NCI-H2171 treated with DMSO at 0.1 percent for 48 hours (cell line): ENCODE results near the gene CXCL17.
"Not testable (repeated sequence)": the region's sequence is repeated elsewhere in the genome, so short reads cannot be mapped to it uniquely, and the experiment has no call there.

Experiments
- DNase-seq: peaks from one replicate; lab custom pipeline; 2025; lab: John Stamatoyannopoulos, UW

The CXCL17 gene, protein sequence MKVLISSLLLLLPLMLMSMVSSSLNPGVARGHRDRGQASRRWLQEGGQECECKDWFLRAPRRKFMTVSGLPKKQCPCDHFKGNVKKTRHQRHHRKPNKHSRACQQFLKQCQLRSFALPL

GRCh38 chr19:42442833-42443232, at the start of gene CXCL17:
Gene CXCL17 (minus strand): TSS chr19:42442946. CDS start chr19:42442832, 114 bp downstream.
- no peak for DNase-seq

DNA sequence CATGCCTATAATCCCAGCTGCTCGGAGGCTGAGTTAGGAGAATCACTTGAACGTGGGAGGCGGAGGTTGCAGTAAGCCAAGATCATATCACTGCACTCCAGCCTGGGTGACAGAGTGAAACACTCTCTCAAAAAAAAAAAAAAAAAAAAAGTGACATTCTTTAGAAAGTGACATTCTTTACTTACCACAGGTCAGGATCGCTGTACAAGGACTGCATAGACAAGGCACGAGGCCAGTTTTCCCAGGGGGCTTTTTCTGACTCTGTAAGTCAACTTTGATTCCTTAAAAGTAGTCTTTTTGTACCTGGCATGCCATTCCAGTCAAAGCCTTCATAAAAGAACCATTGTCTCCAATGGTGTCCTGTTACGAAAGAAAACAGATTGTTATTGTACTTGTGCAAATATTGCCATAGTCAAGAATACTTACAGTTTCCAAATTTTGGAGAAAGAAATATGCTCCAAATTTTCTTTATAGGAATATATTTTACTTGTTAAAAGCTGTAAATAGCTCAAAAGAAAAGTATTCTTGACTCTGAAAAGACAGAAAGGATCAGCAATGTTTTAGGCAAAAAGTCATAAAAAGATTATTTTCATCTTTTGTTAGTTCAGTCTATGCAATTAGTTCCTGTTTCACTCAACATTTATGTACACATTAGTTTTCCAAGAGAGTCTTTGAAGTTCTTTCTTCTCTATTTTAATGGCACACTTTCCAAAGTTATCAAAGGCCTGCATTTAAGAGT, 46.2 kb upstream of the CXCL17 start:
- no peak for DNase-seq

DNA sequence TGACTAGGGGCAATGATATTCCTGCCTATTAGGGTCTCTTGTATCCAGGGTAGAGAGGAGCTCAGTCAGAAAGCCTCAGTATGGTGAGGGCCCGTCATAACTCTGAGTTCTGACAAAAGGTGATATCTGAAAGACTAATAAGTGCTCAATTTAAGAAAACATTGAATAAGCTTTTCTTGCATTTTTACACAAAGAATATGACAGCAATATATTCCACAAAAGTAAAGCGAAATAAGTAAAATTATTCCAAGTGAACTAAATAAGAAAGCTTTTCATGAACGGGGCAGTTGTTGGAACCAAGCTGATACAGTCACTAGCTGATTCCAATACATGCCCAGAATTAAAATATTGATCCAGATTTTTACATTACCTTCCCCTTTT, 45.0 kb upstream of the CXCL17 start:
- no peak for DNase-seq

DNA sequence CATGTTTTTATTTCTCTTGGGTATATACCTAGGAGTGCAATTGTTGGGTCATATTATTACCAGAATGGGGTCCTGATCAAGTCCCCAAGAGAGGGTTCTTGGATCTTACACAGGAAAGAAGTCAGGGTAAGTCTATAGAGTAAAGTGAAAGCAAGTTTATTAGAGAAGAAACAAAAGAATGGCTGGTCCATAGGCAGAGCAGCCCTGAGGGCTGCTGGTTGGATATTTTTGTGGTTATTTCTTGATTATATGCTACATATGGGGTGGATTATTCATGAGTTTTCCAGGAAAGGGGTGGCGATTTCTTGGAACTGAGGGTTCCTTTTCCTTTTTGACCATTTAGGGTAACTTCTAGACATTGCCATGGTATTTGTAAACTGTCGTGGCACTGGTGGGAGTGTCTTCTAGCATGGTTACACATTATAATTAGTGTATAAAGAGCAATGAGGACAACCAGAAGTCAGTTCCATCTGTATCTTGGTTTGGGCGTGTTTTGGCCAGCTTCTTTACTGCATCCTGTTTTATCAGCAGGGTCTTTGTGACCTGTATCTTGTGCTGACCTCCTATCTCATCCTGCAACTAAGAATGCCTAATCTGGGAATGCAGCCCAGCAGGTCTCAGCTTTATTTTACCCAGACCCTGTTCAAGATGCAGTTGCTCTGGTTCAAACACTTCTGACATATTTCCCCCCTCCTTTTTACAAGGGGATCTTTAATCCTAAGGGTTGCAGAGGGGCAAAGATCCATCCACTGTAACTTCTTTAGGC, 44.5 kb upstream of the CXCL17 start:
- no peak for DNase-seq

DNA sequence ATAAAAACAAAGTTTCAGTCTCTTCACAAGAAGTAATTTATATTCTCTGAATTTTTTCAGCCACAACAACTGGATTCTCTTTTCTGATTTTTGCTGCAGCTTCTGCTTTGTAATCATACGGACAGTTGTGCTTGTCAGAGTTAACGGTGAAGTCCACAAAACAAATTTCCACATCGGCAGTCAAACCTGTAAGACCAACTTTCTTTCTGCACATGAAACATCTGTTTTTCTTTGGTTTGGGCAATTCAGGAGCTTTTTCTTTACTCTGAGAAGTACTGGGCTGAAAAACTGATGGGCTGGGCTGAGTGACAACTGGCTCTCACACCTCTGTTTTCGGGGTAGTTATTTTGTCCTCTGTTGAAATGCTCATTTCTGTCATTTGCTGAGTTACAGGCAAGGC, 42.3 kb upstream of the CXCL17 start:
- not testable (repeated sequence) for DNase-seq

DNA sequence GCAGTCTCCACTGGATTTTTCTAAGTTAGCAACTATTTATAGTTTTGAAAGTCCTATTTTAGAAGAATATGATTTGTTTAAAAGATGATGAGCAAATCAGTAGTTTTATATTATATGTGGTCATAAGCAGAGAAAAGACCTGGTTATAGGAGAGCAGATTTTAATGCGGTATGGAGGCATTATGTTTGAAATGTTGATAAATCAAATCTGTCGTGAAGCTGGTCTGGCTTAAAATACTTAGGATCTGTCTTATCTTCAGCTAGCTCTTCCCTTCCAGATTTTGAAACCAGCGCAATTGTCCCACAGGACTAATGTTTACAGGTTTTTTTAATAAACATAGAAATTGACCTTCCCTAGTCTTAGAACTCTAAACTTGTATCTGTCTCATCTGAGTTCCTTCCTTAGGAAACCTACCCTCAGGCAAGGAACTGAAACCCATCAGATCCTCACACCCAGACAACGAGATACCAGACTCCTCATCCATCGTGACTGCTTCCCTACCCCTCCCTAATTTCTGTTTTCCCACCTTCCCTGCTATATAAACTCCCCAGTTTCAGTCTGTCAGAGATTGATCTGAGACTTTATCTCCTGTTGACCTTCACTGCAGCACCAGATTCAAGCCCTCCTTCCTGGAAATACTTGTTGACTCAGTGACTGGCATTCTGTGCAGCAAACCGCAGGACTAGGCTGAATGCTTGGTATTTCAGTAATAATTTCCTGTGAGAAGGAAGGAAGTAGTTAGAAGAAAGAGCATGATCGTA, 37.8 kb upstream of the CXCL17 start:
- no peak for DNase-seq

GRCh38 chr19:42479736-42480135, 37.0 kb upstream of the CXCL17 start:
- DNase-seq, result no peak

DNA sequence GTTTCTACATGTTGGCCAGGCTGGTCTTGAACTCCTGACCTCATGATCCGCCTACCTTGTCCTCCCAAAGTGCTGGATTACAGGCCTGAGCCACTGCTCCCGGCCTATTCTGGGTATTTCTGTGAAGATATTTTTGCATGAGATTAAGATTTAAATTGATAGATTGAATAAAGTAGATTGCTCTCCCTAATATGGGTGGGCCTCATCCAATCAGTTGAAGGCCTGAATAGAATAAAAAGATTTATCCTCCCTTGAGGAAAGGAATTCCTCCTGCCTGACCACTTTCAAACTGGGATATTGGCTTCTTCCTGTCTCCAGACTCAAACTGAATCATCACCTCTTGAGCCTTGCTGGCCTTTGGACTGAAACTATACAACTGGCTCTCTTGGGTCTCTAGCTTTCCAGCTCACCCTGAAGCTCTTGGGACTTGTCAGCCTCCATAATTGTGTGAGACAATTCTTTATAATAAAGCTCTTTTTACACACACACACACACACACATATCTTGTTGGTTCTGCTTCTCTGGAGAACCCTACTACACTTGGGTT, 36.1 kb upstream of the CXCL17 start:
- no peak for DNase-seq

DNA sequence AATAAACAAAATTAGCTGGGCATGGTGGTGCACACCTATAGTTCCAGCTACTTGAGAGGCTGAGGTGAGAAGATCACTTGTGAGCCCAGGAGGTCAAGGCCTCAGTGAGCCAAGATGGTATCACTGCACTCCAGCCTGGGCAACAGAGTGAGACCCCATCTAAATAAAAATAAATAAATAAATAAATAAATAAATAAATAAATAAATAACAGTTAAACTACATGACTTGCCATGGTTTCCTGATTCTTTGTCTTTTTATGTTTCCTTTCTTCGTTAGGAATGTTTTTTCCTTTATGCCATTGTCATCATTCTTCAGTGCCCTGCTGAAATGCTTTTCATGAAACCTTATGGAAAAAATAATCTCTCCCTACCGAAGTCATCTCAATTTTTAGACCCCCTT, 35.2 kb upstream of the CXCL17 start:
- no peak for DNase-seq

GRCh38 chr19:42477117-42477516, 34.4 kb upstream of the CXCL17 start:
- DNase-seq, result no peak

DNA sequence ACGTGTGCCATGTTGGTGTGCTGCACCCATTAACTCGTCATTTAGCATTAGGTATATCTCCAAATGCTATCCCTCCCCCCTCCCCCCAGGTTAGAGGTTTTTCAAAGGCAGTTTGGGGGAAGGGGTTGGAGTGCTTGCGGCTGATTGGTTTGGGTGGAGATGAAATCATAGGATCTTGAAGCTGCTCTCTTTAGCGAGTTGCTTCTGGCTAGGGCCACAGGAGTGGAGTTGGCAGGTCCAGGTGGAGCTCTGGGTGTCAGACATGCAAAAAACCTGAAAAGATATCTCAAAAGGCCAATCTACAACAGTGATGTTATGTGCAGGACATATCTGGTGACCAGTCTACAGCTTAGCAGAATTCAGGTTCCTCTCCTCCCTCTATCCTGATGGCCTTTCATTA, 32.6 kb upstream of the CXCL17 start:
- no peak for DNase-seq

GRCh38 chr19:42474743-42475142, 32.0 kb upstream of the CXCL17 start:
- DNase-seq, result no peak

DNA sequence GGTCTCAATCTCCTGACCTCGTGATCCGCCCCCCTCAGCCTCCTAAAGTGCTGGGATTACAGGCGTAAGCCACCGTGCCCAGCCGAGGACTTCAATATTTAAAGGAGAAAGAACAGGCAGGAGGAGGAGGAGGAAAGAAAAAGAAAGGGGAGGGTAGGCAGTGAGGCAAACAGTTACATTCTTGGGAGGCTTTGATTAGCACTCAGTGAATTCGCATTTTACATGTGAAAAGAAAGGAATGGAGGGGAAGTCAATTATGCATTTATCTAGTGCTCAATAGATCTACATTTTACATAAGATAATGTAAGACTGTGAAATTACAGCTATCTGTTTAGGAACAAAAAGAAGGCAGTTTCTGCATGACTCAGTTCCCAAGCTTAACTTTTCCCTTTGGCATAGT, 30.9 kb upstream of the CXCL17 start:
- no peak for DNase-seq

DNA sequence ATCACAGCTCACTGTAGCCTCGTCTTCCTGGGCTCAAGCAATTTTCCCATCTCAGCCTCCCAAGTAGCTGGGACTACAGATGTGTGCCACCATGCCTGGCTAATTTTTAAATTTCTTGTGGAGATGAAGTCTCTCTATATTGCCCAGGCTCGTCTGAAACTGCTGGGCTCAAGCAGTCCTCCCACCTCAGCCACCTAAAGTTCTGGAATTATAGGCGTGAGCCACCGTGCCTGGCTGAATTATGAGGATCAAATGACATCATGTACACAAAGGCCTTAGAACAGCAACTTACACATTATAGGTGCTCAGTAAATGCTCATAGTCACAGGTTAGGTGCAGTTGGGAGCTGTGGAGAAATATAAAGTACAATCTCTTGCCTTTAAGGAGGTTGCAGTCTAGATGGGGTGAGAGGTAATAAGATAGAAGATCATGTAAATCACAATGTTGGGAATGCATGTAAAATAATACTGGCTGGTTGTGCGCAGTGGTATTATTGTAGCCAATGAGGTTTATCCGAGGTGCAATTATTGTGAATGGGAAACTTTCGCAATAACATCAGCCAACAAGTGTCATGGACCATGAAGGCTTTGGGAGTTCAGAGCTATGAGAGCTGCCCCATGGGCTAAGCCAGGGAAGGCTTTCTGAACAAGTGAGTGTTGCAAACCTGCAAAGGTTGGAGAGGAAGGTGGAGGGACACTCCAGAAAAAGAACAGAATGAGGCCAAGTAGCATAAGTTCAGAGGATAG, 29.8 kb upstream of the CXCL17 start:
- no peak for DNase-seq

DNA sequence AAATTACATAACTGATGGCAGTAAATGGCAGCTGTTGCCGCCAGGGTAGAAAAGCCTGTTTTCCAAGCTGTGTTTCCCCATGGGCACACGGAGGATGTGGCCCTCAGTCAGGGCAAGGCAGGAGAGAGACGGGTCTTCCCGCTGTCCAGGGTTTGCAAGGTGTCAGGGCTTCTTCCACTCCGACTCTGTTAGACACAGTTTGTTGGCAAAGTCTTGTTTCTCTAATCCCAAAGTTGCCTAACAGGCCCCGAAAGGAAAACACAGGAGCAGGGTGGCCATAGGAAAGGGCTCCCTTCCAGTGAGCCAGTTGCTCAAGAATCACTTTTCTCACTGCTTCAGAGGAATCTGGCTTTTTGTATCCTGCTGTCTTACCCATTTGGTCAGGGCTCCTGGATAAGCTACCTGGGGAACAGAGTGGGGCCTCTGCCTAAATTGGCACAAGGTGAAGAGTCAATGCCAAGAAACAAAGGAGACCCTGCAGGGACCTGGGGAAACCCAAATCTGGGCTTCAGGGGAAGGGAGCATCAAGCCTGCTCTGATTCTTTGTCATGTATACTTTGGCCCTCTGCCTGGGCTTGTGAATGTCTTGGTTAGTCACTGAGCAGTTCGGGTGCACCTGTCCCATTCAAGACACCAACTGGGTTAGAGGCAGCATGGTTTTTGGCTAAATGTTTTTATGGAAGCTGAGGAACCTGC, 29.0 kb upstream of the CXCL17 start:
- no peak for DNase-seq

DNA sequence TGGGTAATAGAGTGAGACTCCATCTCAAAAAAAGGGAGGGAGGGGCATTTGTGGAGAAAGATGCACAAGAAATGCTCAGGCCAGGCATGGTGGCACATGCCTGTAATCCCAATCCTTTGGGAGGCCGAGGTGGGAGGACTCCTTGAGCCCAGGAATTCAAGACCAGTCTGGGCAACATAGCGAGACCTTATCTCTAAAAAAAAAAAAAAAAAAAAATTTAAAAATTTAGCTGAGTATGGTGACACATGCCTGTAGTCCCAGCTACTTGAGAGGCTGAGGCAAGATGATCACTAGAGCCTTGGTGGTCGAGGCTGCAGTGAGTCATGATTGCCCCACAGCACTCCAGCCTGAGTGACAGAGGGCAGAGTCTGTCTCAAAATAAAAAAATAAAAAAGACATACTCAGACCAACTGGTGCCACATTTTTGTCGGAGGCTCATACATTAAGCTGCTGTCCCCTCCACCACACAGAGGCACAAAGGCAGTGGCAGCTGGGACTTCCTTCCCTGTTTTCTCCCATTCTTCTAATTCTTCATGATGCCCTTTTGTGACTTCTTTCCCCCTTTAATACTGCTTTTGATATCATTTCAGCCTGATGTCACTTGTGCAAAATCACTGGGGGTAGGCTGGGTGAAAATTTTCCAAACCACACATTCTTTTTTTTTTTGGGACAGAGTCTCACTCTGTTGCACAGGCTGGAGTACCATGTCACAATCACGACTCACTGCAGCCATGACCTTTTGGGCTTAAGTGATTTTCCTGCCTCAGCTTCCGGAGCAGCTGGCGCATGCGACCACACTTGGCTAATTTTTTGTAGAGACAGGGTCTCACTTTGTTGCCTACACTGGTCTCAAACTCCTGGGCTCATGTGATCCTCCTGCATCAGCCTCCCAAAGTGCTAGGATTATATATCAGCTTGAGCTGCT, 26.8 kb upstream of the CXCL17 start:
- DNase-seq, result no peak

GRCh38 chr19:42468273-42468796, 25.6 kb upstream of the CXCL17 start:
- peak; percentile 43 for DNase-seq

- no peak for DNase-seq
Measured at GRCh38 chr19:42467183-42467760, 24.5 kb upstream of the CXCL17 start.

GRCh38 chr19:42466521-42467182, 23.9 kb upstream of the CXCL17 start:
- DNase-seq, result no peak
